ENCODE measurements around the gene ABCA6. TPM values are rescaled to one million over a fixed set of nuclear protein-coding genes. Genes with fewer than 3 reads are reported as not detected.
A peak's percentile ranks its signal among the peaks of the same experiment; 100 is the strongest.

ABCA6 gene
- total and polyA plus RNA-seq, 3 donors from 2014 or later, result 3.1 to 16.4 (median 13.8) TPM

DNA sequence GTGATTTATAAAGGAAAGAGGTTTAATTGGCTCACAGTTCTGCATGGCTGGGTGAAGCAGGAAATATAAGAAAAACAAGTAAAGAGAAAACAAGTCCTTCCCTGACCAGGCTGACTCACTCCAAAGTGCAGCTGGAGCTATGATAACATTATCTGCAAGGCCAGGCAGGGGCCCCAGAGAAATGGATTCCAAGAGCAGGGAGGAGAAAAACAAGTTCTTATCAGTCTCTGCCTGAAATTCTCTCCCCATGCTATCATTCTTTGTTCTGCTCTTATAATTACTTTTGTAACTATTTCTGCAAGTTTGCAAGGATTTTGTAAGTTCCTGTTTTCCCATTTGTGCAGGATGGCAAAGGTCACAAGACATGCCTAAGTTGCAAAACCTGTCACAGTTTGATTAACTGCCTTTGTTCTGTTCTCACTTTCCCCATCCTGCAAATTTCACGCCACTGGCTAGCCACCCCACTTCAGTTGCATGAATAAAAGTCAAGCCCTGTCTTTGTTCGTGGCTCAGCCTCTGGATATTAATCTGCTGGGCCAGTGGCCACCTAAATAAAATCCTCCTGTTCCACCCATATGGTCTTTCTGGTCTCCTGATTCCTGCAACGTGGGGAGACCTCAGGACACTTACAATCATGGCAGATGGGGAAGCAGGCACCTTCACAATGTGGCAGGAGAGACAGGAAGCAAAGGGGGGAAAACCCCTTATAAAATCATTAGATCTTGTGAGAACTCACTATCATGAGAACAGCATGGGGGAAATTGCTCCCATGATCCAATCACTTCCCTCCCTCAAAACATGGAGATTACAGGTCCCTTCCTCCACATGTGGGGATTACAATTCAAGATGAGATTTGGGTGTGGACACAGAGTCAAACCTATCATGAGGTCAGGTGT, 94.1 kb downstream of the ABCA6 start:
- H3K27ac ChIP-seq, result peak overlapping the region; percentile 75
- intact Hi-C loops (cut with DNase I; ENCODE audit: low total_unique reads), result no loop called here
- peak; percentile 92 for DNase-seq
- no peaks in the 10 kb centered on the region for H3K36me3 ChIP-seq (ENCODE audit: low read depth, missing control alignments)
- peaks cover 49% of the 10 kb centered on the region for H3K4me1 ChIP-seq
- H3K27me3 ChIP-seq, result no peaks in the 10 kb centered on the region
- TF ChIP-seq, protein P1, sequence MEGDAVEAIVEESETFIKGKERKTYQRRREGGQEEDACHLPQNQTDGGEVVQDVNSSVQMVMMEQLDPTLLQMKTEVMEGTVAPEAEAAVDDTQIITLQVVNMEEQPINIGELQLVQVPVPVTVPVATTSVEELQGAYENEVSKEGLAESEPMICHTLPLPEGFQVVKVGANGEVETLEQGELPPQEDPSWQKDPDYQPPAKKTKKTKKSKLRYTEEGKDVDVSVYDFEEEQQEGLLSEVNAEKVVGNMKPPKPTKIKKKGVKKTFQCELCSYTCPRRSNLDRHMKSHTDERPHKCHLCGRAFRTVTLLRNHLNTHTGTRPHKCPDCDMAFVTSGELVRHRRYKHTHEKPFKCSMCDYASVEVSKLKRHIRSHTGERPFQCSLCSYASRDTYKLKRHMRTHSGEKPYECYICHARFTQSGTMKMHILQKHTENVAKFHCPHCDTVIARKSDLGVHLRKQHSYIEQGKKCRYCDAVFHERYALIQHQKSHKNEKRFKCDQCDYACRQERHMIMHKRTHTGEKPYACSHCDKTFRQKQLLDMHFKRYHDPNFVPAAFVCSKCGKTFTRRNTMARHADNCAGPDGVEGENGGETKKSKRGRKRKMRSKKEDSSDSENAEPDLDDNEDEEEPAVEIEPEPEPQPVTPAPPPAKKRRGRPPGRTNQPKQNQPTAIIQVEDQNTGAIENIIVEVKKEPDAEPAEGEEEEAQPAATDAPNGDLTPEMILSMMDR (IDR thresholded peaks at IDR 0.05), result no peak
- TF ChIP-seq POLR2A (IDR thresholded peaks at IDR 0.05), result no peak
- no peak overlapping the region for H3K4me3 ChIP-seq
- no peaks in the 10 kb centered on the region for H3K9me3 ChIP-seq
- WGBS, 2 donors, result 3 to 19% methylated on average over 2 to 3 of the region's 3 CpGs

DNA sequence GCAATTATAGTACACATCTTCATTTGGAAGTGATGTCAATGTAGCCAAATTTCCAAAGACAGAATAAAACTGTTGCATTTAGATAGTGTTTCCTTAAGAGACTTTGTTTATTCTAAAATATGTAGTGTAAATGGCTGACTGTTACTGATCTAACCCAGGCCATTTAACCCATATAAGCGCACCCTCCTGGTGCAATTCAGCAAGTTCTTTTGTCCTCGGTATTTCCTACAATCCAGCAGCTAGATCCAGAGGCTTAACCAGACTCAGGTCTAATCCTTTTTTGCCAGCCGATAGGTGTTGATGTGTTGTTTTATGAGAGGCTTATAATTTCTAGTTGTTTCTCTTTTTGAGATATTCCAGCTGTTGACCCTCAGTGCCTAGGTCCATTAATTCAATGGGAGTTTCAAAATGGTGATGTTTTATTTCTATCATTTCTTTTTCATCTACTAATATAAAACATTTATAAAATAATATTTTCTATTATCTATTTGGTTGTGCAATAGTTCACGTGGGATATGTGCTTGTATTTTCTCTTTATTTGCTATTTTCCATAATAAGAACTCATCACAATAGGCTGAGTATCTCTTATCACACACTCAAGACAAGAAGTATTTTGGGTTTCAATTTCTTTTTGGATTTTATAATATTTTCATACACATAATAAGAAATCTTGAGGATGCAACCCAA, 95.4 kb downstream of the ABCA6 start:
- 73 to 74% methylated on average over 4 of the region's 4 CpGs for WGBS, 2 donors
- intact Hi-C loops (cut with DNase I; ENCODE audit: low total_unique reads), result no loop called here
- Histone ChIP-seq H3K27me3 (no peaks in the 10 kb centered on the region), H3K9me3 (no peaks in the 10 kb centered on the region), H3K4me1 (peaks cover 41% of the 10 kb centered on the region), H3K36me3 (ENCODE audit: low read depth, missing control alignments) (no peaks in the 10 kb centered on the region), H3K4me3 (no peak overlapping the region), H3K27ac (peak overlapping the region; percentile 41 to 75)
- no peak for DNase-seq
- TF ChIP-seq, protein P1 (IDR thresholded peaks at IDR 0.05), result no peak
- no peak for TF ChIP-seq POLR2A (IDR thresholded peaks at IDR 0.05)

DNA sequence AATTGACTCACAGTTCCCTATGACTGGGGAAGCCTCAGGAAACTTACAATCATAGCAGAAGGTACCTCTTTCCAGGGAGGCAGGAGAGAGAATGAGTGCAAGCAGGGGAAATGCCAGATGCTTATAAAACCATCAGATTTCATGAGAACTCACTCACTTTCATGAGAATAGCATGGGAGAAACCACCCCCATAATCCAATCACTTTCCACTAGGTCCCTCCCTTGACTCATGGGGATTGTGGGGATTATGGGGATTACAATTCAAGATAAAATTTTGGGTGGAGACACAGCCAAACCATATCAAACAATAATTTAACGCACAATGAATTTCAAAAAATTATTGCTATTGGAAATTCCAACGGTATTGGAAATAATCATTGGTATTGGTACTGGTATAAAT, 96.0 kb downstream of the ABCA6 start:
- 94% methylated on average over 2 of the region's 2 CpGs for WGBS, 2 donors
- no peak overlapping the region for H3K4me3 ChIP-seq
- no peaks in the 10 kb centered on the region for H3K27me3 ChIP-seq
- TF ChIP-seq, protein P1 (IDR thresholded peaks at IDR 0.05), result no peak
- TF ChIP-seq POLR2A (IDR thresholded peaks at IDR 0.05), result no peak
- H3K27ac ChIP-seq, result peak overlapping the region; percentile 41 to 75
- H3K4me1 ChIP-seq, result peaks cover 35% of the 10 kb centered on the region
- DNase-seq, result no peak
- intact Hi-C loops (cut with DNase I; ENCODE audit: low total_unique reads), result no loop called here
- no peaks in the 10 kb centered on the region for H3K36me3 ChIP-seq (ENCODE audit: low read depth, missing control alignments)
- H3K9me3 ChIP-seq, result no peaks in the 10 kb centered on the region

DNA sequence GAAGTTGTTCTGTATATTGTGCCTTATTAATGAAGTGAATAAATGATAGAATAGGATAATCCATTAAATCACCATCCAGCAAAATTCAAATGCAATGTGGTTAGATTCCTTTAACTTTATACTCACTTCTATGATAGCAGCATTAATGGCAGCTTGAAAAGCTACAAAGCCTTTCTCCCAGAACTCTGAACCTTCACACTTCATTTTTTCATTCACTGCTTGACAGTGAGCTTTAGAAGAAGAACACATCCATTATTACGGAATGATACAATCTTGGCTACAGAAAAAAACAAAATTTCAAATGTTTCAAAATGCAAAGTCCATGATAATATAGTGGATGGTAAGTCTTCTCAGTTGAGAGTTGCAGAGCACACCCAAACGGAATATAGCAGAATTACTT, 97.3 kb downstream of the ABCA6 start:
- Histone ChIP-seq H3K27ac (peak overlapping the region; percentile 53 to 74), H3K9me3 (no peaks in the 10 kb centered on the region), H3K36me3 (ENCODE audit: low read depth, missing control alignments) (no peaks in the 10 kb centered on the region), H3K4me1 (peaks cover 28% of the 10 kb centered on the region), H3K4me3 (no peak overlapping the region), H3K27me3 (no peaks in the 10 kb centered on the region)
- intact Hi-C loops (cut with DNase I; ENCODE audit: low total_unique reads), result no loop called here
- DNase-seq, result no peak
- TF ChIP-seq POLR2A (IDR thresholded peaks at IDR 0.05), result no peak
- TF ChIP-seq, protein P1 (IDR thresholded peaks at IDR 0.05), result no peak
- 67 to 83% methylated on average over 2 of the region's 2 CpGs for WGBS, 2 donors

All from testis (tissue), 3 donors.